ENCODE data around the gene INPP4B.

INPP4B gene

DNA sequence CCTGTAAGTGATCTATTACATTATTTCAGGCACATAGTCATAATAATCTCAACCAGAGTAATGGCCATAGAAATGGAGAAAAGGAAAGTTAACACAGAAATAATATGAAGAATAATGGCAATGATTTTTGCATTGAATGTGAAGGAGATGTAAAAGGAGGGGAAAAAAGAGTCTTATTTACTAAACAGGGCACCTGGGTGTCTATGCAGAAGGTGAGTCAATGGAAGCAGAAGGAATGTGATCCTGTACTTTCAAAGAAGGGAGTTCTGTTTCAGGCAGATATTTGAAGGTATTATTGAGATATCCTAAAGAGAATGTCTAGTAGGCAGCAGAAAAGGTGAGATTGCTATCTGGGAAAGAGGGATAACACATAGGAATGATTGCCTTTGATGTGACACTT lies 279.9 kb downstream of the INPP4B start:
- no peak overlapping the region for H3K4me3 ChIP-seq (ENCODE audit: control insufficient read depth, low read depth, low read length)
- TF ChIP-seq, protein P1, sequence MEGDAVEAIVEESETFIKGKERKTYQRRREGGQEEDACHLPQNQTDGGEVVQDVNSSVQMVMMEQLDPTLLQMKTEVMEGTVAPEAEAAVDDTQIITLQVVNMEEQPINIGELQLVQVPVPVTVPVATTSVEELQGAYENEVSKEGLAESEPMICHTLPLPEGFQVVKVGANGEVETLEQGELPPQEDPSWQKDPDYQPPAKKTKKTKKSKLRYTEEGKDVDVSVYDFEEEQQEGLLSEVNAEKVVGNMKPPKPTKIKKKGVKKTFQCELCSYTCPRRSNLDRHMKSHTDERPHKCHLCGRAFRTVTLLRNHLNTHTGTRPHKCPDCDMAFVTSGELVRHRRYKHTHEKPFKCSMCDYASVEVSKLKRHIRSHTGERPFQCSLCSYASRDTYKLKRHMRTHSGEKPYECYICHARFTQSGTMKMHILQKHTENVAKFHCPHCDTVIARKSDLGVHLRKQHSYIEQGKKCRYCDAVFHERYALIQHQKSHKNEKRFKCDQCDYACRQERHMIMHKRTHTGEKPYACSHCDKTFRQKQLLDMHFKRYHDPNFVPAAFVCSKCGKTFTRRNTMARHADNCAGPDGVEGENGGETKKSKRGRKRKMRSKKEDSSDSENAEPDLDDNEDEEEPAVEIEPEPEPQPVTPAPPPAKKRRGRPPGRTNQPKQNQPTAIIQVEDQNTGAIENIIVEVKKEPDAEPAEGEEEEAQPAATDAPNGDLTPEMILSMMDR (IDR thresholded peaks at IDR 0.05; ENCODE audit: control insufficient read depth, insufficient read depth, low read depth, low read length, missing control alignments): no peak
- no peak for DNase-seq (ENCODE audit: low read depth)

DNA sequence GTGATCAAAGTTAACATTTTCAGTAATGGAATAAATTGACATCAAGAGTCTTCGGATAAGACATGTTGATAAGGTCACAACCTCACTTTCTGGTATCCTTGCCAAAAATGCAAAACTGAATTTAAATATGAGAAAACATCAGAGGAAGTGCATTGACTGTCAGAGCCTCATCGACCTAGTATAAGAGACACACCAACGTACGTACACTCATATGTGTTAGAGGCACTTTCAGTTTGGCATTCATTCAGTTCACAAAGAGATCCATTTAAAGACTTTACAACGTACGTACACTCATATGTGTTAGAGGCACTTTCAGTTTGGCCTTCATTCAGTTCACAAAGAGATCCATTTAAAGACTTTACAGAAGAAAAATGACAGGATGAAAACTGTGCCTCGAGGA lies 280.3 kb downstream of the INPP4B start:
- TF ChIP-seq, protein P1 (IDR thresholded peaks at IDR 0.05; ENCODE audit: control insufficient read depth, insufficient read depth, low read depth, low read length, missing control alignments): no peak
- DNase-seq (ENCODE audit: low read depth): no peak
- H3K4me3 ChIP-seq (ENCODE audit: control insufficient read depth, low read depth, low read length): no peak overlapping the region

DNA sequence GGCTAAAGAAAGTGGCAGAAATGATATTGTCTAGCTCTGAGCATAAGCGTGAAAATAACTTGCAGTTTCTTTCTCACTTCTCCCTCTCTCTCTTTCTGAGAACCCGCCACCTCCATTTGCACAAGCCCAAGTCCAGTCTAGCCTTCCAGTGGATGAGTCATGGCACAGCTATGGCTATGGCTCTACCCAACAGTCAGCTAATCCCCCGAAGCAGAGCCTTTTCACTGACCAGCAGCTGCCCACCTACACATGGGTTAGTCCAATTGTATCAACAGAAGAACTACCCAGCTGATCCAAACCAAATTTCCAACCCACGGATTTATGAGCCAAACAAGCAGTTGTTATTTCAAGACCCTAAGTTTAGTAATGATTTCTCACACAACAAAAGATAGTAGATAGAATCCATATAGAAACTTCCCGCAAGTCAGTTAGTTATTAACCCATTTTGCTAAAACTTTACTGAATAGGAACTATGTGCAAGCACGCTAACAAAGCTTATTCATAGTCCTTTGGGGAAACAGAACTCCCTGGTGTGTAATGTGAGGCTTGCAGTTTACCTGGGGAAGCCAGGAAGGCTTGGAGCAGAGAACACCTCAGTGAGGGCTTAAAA lies 282.3 kb downstream of the INPP4B start:
- H3K4me3 ChIP-seq (ENCODE audit: control insufficient read depth, low read depth, low read length): no peak overlapping the region
- TF ChIP-seq, protein P1 (IDR thresholded peaks at IDR 0.05; ENCODE audit: control insufficient read depth, insufficient read depth, low read depth, low read length, missing control alignments): no peak
- no peak for DNase-seq (ENCODE audit: low read depth)

DNA sequence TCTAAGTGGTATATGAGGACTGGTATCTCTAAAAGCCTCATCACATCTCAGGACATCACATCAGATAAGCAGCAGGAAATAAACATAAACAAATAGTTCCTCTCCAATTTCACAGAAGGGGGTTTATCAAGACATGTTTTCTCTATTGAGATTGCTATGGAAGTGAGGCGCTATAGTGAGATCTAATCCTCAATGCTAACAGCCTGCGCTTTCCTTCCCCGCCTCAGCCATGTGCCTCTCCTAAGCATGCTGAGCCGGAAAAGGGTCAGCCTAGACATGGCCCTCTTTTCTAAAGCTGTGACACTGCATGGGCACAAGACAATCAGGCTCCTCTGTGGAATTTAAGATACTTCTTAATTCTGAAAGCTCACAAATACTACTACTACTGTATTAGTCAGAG lies 286.1 kb downstream of the INPP4B start:
- TF ChIP-seq, protein P1 (IDR thresholded peaks at IDR 0.05; ENCODE audit: control insufficient read depth, insufficient read depth, low read depth, low read length, missing control alignments): no peak
- DNase-seq (ENCODE audit: low read depth): no peak

DNA sequence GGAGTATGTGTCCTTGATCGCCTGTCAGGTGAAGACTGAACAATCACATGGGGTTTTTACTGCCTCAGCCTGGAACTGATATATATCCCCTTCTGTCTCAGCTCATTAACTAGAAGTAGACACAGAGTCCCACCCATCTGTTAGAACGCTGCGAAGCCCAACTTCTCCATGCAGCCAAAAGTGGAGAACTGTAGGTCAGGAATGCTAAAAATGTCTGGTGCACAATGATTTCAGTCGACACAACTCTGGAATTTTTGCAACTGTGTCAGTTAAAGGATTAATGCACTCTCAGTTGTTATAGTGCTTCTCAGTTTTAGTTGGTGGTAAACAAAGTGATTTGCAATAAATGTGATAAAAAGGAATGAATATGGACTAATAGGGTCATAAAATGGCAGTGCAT lies 287.2 kb downstream of the INPP4B start:
- TF ChIP-seq, protein P1 (IDR thresholded peaks at IDR 0.05; ENCODE audit: control insufficient read depth, insufficient read depth, low read depth, low read length, missing control alignments): no peak

More for the DNA sequence above, 286.1 kb downstream of the INPP4B start:
- H3K4me3 ChIP-seq (ENCODE audit: control insufficient read depth, low read depth, low read length): no peak overlapping the region

DNA sequence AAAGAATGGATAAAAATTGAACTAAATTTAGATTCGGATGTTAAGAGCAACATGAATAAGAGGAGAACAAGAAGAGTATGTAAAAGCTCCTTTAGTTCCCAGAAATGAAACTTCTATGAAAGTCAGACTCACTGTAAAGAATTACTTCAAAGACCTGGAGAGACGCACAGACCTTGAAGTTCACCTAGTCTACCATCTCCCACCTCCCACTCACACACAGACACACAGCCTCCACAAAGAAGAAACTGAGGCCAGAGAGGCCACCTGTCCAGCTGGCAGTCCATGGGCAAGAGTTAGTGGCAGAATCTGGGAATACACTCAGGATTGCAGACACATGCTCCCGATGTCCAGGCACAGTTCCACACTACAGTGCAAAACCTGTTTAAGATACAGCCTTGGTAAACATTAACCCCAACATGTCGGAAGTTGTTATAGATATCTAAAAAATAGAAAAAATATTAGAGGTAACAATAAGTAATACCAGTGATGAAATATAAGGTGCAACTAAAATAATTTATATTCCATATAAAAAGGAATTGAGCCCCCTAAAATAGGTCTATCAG lies 288.8 kb downstream of the INPP4B start:
- TF ChIP-seq, protein P1 (IDR thresholded peaks at IDR 0.05; ENCODE audit: control insufficient read depth, insufficient read depth, low read depth, low read length, missing control alignments): no peak
- no peak overlapping the region for H3K4me3 ChIP-seq (ENCODE audit: control insufficient read depth, low read depth, low read length)
- no peak for DNase-seq (ENCODE audit: low read depth)

More for the DNA sequence above, 287.2 kb downstream of the INPP4B start:
- DNase-seq (ENCODE audit: low read depth): no peak
- no peak overlapping the region for H3K4me3 ChIP-seq (ENCODE audit: control insufficient read depth, low read depth, low read length)

Data from AG09309 (cell line).